ENCODE measurements around the gene SETD2.

DNA sequence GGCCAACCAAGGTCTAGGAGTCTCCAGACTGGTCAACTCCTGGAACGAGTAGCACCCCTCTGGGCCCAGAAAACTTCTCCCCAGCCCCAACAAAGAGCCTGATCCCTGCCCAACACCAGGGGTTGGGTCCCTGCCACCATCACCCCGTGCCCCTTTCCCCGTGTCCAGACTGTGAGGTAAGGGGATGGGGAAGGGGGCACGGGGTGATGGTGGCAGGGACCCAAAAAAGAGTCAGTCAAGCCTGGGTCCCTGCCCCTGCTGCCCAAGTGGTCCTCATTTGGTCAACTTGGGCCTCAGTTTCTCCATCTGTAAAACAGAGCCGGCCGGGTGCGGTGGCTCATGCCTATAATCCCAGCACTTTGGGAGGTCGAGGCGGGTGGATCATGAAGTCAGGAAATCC is 185.5 kb downstream of the SETD2 start:
- TF ChIP-seq, protein P1, sequence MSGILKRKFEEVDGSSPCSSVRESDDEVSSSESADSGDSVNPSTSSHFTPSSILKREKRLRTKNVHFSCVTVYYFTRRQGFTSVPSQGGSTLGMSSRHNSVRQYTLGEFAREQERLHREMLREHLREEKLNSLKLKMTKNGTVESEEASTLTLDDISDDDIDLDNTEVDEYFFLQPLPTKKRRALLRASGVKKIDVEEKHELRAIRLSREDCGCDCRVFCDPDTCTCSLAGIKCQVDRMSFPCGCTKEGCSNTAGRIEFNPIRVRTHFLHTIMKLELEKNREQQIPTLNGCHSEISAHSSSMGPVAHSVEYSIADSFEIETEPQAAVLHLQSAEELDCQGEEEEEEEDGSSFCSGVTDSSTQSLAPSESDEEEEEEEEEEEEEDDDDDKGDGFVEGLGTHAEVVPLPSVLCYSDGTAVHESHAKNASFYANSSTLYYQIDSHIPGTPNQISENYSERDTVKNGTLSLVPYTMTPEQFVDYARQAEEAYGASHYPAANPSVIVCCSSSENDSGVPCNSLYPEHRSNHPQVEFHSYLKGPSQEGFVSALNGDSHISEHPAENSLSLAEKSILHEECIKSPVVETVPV (CRISPR knock-in tag; IDR thresholded peaks at IDR 0.05) = no peak
- no peak for TF ChIP-seq ZFP30 (CRISPR knock-in tag; IDR thresholded peaks at IDR 0.05)
- no peak for TF ChIP-seq ARNTL (CRISPR knock-in tag; IDR thresholded peaks at IDR 0.05; ENCODE audit: borderline replicate concordance, low read depth)
- TF ChIP-seq, protein P2, sequence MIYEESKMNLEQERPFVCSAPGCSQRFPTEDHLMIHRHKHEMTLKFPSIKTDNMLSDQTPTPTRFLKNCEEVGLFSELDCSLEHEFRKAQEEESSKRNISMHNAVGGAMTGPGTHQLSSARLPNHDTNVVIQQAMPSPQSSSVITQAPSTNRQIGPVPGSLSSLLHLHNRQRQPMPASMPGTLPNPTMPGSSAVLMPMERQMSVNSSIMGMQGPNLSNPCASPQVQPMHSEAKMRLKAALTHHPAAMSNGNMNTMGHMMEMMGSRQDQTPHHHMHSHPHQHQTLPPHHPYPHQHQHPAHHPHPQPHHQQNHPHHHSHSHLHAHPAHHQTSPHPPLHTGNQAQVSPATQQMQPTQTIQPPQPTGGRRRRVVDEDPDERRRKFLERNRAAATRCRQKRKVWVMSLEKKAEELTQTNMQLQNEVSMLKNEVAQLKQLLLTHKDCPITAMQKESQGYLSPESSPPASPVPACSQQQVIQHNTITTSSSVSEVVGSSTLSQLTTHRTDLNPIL (CRISPR knock-in tag; IDR thresholded peaks at IDR 0.05; ENCODE audit: low read depth) = no peak
- TF ChIP-seq ZNF8 (CRISPR knock-in tag; IDR thresholded peaks at IDR 0.05) = no peak
- TF ChIP-seq ZFP3 (CRISPR knock-in tag; IDR thresholded peaks at IDR 0.05) = no peak
- TF ChIP-seq TOX (CRISPR knock-in tag; IDR thresholded peaks at IDR 0.05; ENCODE audit: borderline replicate concordance) = no peak
